Ishikawa (cell line): ENCODE results near the gene MICALL2.

Experiments used
- CEBPB ChIP-seq: IDR thresholded peaks from 2 replicates; pipeline ENCODE4 v1.6.1; 2012
- CREB1 ChIP-seq: IDR thresholded peaks from 2 replicates; pipeline ENCODE4 v1.6.1; 2012; ENCODE audit warnings: low read depth
- EGR1 ChIP-seq: IDR thresholded peaks from 2 replicates; pipeline ENCODE4 v1.6.1; 2012
- EP300 ChIP-seq: IDR thresholded peaks from 2 replicates; pipeline ENCODE4 v1.6.1; 2012; ENCODE audit warnings: borderline replicate concordance
- FOXM1 ChIP-seq: IDR thresholded peaks from 2 replicates; pipeline ENCODE4 v1.6.1; 2012; ENCODE audit warnings: low read depth, borderline replicate concordance
- MAX ChIP-seq: IDR thresholded peaks from 2 replicates; pipeline ENCODE4 v1.6.1; 2012
- NFIC ChIP-seq: IDR thresholded peaks from 2 replicates; pipeline ENCODE4 v1.6.1; 2012
- RAD21 ChIP-seq: IDR thresholded peaks from 2 replicates; pipeline ENCODE4 v1.6.1; 2012; ENCODE audit warnings: low read depth
- REST ChIP-seq: IDR thresholded peaks from 2 replicates; pipeline ENCODE4 v1.6.1; 2012; ENCODE audit warnings: low read depth, mild to moderate bottlenecking
- TAF1 ChIP-seq: IDR thresholded peaks from 2 replicates; pipeline ENCODE4 v1.6.1; 2012; ENCODE audit warnings: low read depth, mild to moderate bottlenecking
- TCF12 ChIP-seq: IDR thresholded peaks from 2 replicates; pipeline ENCODE4 v1.6.1; 2012; ENCODE audit warnings: low read depth
- TEAD4 ChIP-seq: IDR thresholded peaks from 2 replicates; pipeline ENCODE4 v1.6.1; 2012
- USF1 ChIP-seq: IDR thresholded peaks from 2 replicates; pipeline ENCODE4 v1.6.1; 2012
- YY1 ChIP-seq: IDR thresholded peaks from 2 replicates; pipeline ENCODE4 v1.6.1; 2012; ENCODE audit warnings: low read depth
- ZBTB7A ChIP-seq: IDR thresholded peaks from 2 replicates; pipeline ENCODE4 v1.6.1; 2012; ENCODE audit warnings: low read depth

Gene MICALL2

GRCh38 chr7:1423264-1423811, 35.9 kb downstream of the MICALL2 start:
- no peak for TF ChIP-seq TCF12
- no peak for TF ChIP-seq RAD21
- no peak for TF ChIP-seq USF1
- no peak for TF ChIP-seq TEAD4
- no peak for TF ChIP-seq YY1
- no peak for TF ChIP-seq CEBPB
- no peak for TF ChIP-seq CREB1
- TF ChIP-seq REST: no peak
- TF ChIP-seq TAF1: no peak
- no peak for TF ChIP-seq ZBTB7A
- no peak for TF ChIP-seq EGR1
- no peak for TF ChIP-seq MAX
- TF ChIP-seq FOXM1: no peak
- TF ChIP-seq EP300: no peak

GRCh38 chr7:1422512-1423263, 36.6 kb downstream of the MICALL2 start:
- TF ChIP-seq ZBTB7A (0 out of 2 replicates have a peak, but pooled peaks have one; percentile 62), NFIC (peak; percentile 28; the same call in 1 of the 2 replicates), YY1 (no peak), EP300 (no peak), USF1 (peak; percentile 86)

GRCh38 chr7:1421946-1422345, 37.3 kb downstream of the MICALL2 start:
- TF ChIP-seq EP300 (no peak), TEAD4 (no peak), CEBPB (no peak), NFIC (no peak), TAF1 (no peak)

GRCh38 chr7:1421020-1421790, 38.1 kb downstream of the MICALL2 start:
- no peak for TF ChIP-seq REST
- TF ChIP-seq USF1: no peak
- no peak for TF ChIP-seq EP300
- no peak for TF ChIP-seq YY1
- no peak for TF ChIP-seq FOXM1
- TF ChIP-seq NFIC: no peak
- TF ChIP-seq TEAD4: no peak
- no peak for TF ChIP-seq RAD21

- TF ChIP-seq USF1: no peak
- no peak for TF ChIP-seq FOXM1
- no peak for TF ChIP-seq TEAD4
- TF ChIP-seq ZBTB7A: no peak
- TF ChIP-seq RAD21: no peak
- TF ChIP-seq MAX: no peak
- no peak for TF ChIP-seq TCF12
- no peak for TF ChIP-seq YY1
- no peak for TF ChIP-seq CREB1
- no peak for TF ChIP-seq REST
- TF ChIP-seq EP300: no peak
- TF ChIP-seq NFIC: no peak
- no peak for TF ChIP-seq TAF1
- TF ChIP-seq CEBPB: no peak
- no peak for TF ChIP-seq EGR1
Measured at GRCh38 chr7:1419688-1420087, 39.6 kb downstream of the MICALL2 start.
